HG02571 (cell line): ENCODE results near the gene ANO2.

Experiments used
- ATAC-seq: cut with Tn5 transposase; IDR thresholded peaks from one replicate; pipeline ENCODE4 v1.9.1; 2021; ENCODE audit warnings: mild to moderate bottlenecking, moderate library complexity; ENCODE audit not compliant: unreplicated experiment

The ANO2 gene

GRCh38 chr12:5733916-5734315, 211.1 kb downstream of the ANO2 start:
- ATAC-seq: no peak

- ATAC-seq: no peak
Observed at GRCh38 chr12:5733136-5733755, 211.8 kb downstream of the ANO2 start.

DNA sequence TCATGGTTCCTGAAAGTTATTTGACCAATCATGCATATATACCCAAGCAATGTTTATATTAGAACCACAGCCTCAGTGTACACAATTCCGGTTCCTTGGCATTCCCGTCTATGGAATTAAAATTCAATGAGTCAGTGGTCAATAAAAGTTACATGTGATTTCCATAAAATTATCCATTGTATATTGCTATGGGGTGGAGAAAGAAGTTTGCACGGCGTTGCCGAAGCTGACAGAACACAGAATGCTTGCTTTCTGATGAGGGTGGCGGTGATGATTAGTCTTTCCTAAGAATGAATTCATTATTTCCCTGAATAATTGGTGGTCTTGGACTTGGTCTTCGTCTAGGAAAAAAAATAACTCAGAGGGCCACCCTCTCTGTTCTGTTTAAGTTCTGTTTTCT, 214.1 kb downstream of the ANO2 start:
- no peak for ATAC-seq

DNA sequence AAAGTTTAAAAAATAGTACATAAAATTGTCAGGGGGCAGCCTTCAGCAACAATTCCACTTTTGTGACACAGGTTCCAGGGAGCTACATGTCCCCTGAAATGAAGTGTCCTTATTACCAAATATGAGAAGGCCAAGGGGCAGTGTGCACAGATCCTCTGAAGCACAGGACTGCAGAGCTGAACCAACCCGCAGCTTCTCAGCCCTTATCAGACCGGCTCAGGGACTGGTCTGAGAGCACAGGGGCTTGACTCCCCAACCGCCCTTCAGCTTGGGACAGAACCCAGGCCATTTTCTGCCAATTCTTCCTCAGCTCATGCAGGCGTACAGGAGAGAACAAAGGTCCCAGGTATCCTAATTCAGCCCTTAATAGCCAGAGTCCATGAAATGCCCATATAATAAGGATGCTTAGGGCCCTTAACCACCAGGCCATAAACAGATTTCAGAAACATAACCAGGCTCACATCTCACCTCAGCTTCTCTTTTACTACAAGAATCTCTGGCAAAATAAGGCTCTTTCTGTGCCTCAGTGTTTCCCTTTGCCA, 221.3 kb downstream of the ANO2 start:
- ATAC-seq: no peak

- no peak for ATAC-seq
Observed at GRCh38 chr12:5723071-5723470, 222.0 kb downstream of the ANO2 start.

DNA sequence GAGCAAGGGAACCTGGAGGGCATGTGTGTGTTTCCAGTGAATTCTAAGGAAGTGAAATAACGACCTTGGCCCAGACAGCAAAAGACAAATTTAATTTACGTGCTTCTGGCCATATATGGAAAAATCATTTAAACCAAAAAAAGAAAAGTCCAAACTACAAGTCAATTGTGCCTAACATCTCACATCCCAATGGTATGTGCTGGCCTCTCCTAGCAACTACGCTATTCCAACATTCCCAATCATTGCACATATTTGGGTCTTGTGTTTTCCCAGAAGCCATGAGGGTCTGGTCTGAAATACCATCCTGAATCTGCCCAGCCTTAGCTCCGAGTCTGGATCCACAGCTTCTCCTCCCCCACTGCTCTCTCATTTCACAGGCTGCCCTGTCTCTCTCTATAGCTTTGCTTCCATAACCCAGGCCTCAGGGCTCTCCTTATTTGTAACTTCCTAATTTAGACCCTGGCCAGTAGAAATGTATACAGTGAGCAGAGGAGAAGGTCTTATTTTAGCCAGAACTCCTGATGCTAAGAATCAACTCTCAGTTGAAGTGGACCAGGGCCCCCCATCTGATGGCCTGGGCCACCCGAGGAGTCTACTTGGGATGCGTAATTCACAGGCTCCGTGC, 224.6 kb downstream of the ANO2 start:
- ATAC-seq: no peak

DNA sequence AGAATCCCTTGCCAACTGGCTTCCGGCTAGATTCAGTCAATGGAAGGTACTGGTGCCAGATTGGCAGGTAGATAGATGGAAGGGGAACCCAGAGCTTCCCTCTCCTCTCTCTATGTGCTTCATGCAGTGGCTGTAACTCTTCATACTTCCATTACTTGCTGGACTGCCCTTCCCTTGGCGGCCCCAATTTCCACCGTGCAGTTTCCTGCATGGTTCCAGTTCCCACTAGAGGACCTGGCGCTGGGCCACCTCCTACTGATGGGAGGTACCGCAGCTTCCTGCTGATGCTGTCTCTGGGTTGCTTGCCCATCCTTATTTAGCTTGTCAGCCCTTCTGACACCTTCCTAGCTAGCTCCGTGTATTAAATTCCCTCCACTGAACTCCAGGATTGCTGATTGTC, 226.4 kb downstream of the ANO2 start:
- ATAC-seq: no peak

DNA sequence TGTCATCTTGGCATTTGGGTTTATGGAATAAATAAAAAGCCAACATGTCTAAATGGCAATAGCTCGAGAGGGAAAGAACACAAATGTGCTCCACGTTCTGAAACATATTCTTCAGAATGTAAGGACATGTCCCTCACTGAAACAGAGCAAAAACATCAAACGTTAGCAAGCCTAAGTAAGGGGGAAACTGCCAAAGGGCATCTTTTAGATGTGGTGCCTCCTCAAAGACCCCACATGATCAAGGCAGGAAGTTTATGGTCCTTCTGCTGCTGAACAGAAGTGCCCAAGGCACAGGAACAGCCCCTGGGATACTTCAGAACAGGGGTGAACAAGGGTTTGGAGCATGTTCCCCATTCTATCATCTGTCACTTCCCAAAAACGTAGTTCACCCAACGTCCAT, 227.0 kb downstream of the ANO2 start:
- ATAC-seq: no peak

DNA sequence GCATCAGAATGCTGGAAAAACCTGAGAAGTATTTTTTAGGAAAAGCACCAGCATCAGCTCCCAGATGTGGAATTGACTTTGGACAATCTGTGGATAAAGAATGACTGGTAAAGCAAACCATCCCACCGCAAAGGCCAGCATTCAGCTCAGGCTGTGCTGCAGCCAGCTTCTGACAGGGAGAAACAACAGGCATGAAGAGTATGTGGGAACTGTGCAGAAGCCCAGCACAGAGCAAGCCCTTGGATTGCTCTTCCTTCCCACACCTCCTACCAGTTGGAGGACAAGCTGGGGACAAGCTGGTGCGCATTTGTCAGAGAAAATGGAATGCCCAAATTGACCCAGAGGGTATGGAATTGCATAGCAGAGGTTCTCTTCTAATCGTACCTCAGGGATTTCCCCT, 228.1 kb downstream of the ANO2 start:
- no peak for ATAC-seq

GRCh38 chr12:5716201-5716600, 228.9 kb downstream of the ANO2 start:
- ATAC-seq: no peak

DNA sequence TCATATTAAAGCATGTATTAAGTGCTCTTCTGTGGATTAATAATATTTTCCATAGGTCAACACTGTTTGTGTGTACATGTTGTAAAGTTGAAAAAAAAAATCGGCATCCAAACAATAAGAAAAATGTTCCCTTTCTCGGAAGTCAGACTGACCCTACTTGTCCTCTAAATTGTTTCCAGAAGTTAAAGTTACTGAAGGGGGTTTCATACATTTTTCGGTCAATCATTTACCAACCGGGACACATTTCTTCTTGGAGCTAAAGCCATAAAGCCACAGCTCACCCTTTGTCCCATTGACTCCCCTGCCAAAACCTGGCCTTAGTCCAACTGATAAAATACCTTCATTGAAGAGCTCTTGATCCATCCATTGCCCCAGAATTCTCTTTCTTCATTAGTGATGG, 230.0 kb downstream of the ANO2 start:
- ATAC-seq: no peak

DNA sequence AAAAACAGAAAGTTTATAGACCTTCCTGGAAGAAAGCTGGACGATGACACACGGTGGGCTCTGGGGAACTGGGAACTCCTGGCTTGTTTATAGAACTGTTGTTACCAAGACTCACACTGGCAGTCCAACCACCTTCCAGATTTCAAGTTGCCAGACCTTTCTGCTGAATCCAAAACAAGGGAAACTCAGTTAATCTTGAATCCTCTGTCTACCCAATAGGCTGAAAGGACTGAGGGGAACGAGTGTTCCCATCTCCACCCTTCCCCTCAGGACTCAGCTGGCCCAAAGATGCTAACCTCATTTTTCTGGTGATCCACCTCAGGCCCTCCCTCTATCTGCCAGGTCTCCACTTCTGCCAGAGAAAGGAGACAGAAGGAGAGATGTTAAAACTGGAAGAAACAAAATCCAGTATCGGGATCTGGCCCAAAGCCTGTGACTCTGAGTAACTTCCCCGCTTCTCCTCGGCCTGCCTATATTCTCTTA, 231.4 kb downstream of the ANO2 start:
- ATAC-seq: no peak

DNA sequence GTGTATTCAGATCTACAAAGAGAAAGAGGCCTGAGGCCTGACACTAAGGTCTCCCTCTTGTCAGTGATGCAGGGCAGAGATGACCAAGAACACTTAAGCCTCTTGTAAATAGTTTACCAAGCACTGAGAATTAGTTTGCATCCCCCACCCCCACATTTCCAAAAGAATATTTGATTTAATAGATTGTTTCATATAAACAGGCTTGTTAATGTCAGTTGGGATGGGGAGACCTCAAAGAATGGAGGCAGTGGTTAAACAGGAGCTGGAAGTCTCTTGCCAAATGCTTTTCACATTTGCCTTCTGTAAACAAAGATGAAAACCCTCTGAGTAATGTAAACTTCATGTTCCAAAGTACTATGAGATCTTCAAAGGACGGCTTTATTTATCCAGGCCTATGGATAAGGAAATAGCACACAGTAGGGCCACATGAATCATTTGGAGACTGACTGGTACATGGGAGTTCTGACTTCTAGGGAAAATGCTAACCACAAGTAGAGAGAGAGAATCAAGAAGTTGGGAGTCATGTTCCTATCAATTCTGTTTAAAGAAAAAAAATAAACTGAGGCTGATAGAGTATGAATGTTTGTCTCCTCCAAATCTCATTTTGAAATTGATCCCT, 234.7 kb downstream of the ANO2 start:
- ATAC-seq: no peak

DNA sequence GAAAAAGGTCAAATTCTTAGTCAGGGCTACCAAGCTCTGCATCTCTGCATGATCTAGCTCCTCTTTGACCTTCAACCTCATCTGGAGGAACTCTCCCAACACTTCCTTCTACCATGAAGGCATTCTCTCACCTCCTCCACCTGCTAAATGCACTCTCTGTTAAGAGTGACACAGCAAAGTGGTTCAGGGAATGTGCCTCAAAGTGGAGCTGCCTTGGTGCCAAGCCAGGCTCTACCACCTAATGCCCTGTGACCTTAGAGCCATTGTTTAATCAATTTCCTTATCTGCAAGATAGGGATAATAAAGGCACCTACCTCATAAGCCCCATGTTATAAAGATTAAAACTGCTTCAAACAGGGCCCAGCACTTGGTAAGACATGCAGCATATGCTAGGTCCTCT, 236.7 kb downstream of the ANO2 start:
- ATAC-seq: no peak

DNA sequence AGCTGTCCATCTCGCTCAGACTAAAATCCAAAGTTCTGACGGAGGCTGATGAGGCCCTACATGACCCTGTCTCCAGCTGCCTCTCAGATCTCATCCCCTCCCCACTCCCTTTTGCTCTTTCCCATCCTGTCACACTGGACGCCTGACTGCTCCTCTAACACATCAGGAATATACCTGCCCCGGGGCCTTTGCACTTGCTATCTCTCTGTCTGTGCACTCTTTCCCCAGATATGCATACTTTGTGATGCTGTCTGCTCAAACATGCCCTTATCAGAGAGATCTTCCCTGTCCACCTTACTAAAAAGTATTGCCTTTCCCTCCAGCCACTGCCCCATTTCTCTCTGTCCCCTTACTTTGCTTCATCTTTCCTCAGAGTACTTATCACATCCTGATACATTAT, 238.8 kb downstream of the ANO2 start:
- ATAC-seq: no peak

GRCh38 chr12:5705791-5706190, 239.3 kb downstream of the ANO2 start:
- no peak for ATAC-seq

- ATAC-seq: no peak
Observed at GRCh38 chr12:5694759-5695409, 250.2 kb downstream of the ANO2 start.

DNA sequence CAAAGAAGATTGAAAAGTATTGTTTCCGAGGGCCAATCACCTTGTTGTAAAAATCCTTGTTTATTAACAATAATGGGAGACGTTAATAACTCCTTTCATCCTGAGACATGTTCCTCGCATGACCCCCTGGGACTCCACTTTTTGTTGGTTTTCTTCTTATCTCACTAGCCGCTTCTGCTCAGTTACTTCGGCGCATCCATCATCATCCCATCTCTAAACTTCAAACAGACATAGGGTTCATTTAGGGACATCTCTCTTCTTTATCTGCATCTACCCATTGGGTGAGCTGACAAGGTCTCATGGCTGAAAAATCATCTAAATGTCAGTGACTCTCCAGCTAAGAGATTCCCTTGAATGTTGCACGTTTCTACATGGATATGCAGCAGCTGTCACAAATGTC, 252.2 kb downstream of the ANO2 start:
- ATAC-seq: no peak

DNA sequence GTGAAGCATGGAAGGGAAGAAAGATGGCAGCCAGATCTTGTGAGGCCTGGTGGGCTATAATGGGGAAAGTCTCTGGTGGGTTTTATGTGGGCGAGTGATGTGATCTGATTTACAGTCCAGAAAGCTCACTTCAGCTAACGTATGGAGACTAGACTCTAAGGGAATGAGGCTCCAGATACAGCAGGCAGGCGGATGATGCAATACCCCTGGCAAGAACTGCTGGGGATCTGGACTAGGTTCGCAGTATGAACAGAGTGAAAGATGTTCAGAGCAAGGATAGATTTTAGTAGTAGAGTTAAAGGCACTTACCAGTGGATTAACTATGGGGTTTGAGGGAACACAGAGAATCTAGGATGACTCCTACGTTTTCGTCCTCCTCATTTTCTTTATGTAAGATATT, 253.1 kb downstream of the ANO2 start:
- ATAC-seq: no peak

DNA sequence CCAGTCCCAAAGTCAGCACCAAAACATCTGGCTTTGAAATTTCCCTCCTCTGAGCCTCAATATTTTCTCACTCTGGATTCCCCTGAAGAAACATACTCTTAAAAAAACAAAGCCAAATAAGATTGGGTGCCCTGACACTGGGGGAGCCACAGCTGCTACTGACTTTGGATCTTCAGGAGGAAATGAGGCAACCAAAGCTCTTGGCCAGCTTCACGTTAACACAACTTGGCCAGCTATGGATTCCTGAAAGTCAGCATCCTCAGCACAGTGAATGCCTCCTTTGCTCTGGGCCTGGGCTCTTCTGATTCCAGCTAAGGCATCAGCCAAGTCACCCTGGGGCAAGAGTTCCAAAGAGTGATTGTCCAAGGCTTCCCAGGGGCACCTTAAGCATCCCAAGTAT, 254.8 kb downstream of the ANO2 start:
- ATAC-seq: no peak

DNA sequence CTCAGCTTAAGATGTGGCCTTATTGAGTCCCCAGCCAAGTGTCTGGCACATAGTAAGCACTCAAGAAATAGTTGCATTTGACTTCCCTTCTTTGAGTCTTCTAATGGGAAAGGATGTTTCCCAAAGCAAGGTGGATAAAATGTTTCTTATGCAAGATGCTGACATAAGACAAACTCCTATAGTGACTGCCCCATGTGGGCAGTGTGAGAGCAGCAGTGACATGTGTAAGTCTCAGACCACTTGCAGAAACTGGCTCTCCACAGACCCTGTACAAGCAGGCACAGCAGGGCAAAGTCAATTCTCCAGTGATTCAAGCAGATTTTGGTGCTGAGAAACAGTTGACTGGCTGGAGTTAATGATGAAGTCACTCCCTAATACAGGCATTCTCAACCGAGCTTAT, 255.3 kb downstream of the ANO2 start:
- no peak for ATAC-seq

DNA sequence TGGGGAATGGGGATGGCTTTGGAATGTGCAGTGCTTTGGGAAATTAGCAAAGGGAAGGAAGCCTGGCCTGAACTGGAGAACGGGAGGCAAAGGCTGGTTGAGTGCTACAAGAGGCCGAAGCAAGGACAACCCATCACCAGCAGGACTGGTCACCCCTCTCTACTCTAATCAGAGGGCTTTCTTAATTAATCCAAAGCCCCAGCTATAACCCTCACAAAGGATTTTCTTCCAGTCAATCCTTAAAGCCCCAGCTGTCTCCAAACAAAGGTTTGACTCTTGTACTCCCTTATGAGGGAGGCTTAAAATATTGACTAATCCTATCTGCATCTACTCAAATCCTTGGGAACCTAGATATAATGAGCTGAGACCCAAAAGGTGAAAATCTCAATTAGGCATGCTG, 256.8 kb downstream of the ANO2 start:
- no peak for ATAC-seq
